K562 (cell line): Measurements from ENCODE around the gene CAPZB. TPM values are rescaled to one million over a fixed set of nuclear protein-coding genes. Genes with fewer than 3 reads are reported as not detected.

Source experiments
- CHCHD3 ChIP-seq: fragments of 250-450 bp; sonication (Bioruptor Pico); IDR thresholded peaks from 2 replicates; pipeline ENCODE4 v2.1.2; 2022; ENCODE audit warnings: mild to moderate bottlenecking
- CTBP1 ChIP-seq: fragments of 450-650 bp; IDR thresholded peaks from 2 replicates; pipeline ENCODE4 v1.6.1; 2016; ENCODE audit warnings: borderline replicate concordance
- ESRRA ChIP-seq: fragments of 450-650 bp; IDR thresholded peaks from 2 replicates; pipeline ENCODE4 v1.6.1; 2014; ENCODE audit warnings: low read depth, mild to moderate bottlenecking, moderate library complexity, borderline replicate concordance
- FOSL1 ChIP-seq: fragments of 200-800 bp; sonication (Bioruptor generic); conservative IDR thresholded peaks from 2 replicates; pipeline ENCODE4 v1.6.1; 2016; ENCODE audit warnings: missing genetic modification characterization, missing compliant biosample characterization
- REST ChIP-seq, 2 experiments: fragments of 450-650 bp; formaldehyde crosslinking in 1 of 2; IDR thresholded peaks; 2 replicates each; pipeline versions ENCODE4 v1.4.0 to v1.6.1; 2014 to 2020; ENCODE audit warnings: mild to moderate bottlenecking in 2 of 2, borderline replicate concordance in 1 of 2, low read depth in 1 of 2
- SMC3 ChIP-seq: conservative IDR thresholded peaks from 2 replicates; pipeline ENCODE4 v1.6.1; 2011; ENCODE audit warnings: low read depth, low read length, improper control_type of control experiment; ENCODE audit not compliant: insufficient read depth
- polyA plus RNA-seq, 8 experiments: library from polyadenylated mRNA; depleted of rRNA in 4 of 8; stranded (reverse) in 5 of 8; unstranded in 3 of 8; fragments of >200 nt; fragmentation: Nextera tagmentation in 2 of 8; fragmentation: Illumina TruSeq in 1 of 8; extraction: Ambion mirVana in 2 of 8; extraction: Trizol in 1 of 8; gene quantifications; 2 replicates each; pipeline versions ENCODE4 v1.2.1 to v1.2.3, GENCODE V29; 2011 to 2014; ENCODE audit warnings: inconsistent platforms in 1 of 8, missing spikeins in 1 of 8
- total RNA-seq, 7 experiments: library from RNA; depleted of rRNA in 6 of 7; stranded (reverse); fragments of >200 nt in 6 of 7; fragmentation: Illumina TruSeq in 2 of 7; extraction: Trizol in 2 of 7; gene quantifications; 2 replicates each; pipeline versions ENCODE4 v1.2.1 to v1.2.3, GENCODE V29; 2011 to 2021; ENCODE audit warnings: low replicate concordance in 1 of 7

CAPZB gene
- total and polyA plus RNA-seq, 9 of the 15 experiments (the other 6 are each of a cell fraction or from before 2014, with no cell fraction given): 57.6 to 297 (median 125) TPM

- TF ChIP-seq REST (IDR thresholded peaks at IDR 0.05; ENCODE audit: borderline replicate concordance) (peak; percentile 68; the same call in 1 of the 2 replicates), REST (CRISPR knock-in tag; IDR thresholded peaks at IDR 0.05; ENCODE audit: low read depth) (no peak), FOSL1 (tag) (no peak), CTBP1 (no peak; the same call in 1 of the 2 replicates), SMC3 (peak; percentile 83), ESRRA (0 out of 2 replicates have a peak, but pooled peaks have one; percentile 26), CHCHD3 (CRISPR knock-in tag) (no peak)
Observed at GRCh38 chr1:19344372-19344810, 140.9 kb downstream of the CAPZB start (continued).
